ENCODE results near the gene ADTRP.

Gene ADTRP

GRCh38 chr6:11805259-11806053 is 26.9 kb upstream of the ADTRP start:
- Histone ChIP-seq H3K36me3 (ENCODE audit: low read length) (no peaks in the 10 kb centered on the region), H3K9ac (ENCODE audit: low read length) (no peak overlapping the region), H3K9me3 (ENCODE audit: insufficient read depth, low read length) (no peaks in the 10 kb centered on the region), H3K79me2 (ENCODE audit: insufficient read depth, low read length) (no peaks in the 10 kb centered on the region), H3K27ac (ENCODE audit: low read depth, low read length) (no peak overlapping the region), H3K4me3 (ENCODE audit: insufficient read depth, low read length, poor library complexity, severe bottlenecking) (no peak overlapping the region), H3F3A (ENCODE audit: insufficient read depth) (no peaks in the 10 kb centered on the region), H4K20me1 (ENCODE audit: low read depth, low read length) (no peaks in the 10 kb centered on the region), H3K9me2 (replicated peaks; ENCODE audit: insufficient read depth, low read length) (no peaks in the 10 kb centered on the region), H3K4me2 (ENCODE audit: low read depth, low read length, poor library complexity, severe bottlenecking) (no peak overlapping the region), H3K27me3 (ENCODE audit: low read length) (no peaks in the 10 kb centered on the region), H2AFZ (ENCODE audit: low read depth, low read length, severe bottlenecking) (no peak overlapping the region)
- TF ChIP-seq EZH2phosphoT487 (conservative IDR thresholded peaks at IDR 0.05; ENCODE audit: low read length) (0 out of 2 replicates have a peak, but pooled peaks have one; percentile 31), CTCF (IDR thresholded peaks at IDR 0.05; ENCODE audit: insufficient read depth, low read length, poor library complexity, severe bottlenecking) (no peak)

GRCh38 chr6:11804701-11805100 is 26.1 kb upstream of the ADTRP start:
- no peaks in the 10 kb centered on the region for H3K79me2 ChIP-seq (ENCODE audit: insufficient read depth, low read length)
- no peaks in the 10 kb centered on the region for H3F3A ChIP-seq (ENCODE audit: insufficient read depth)
- no peaks in the 10 kb centered on the region for H3K36me3 ChIP-seq (ENCODE audit: low read length)
- no peaks in the 10 kb centered on the region for H3K9me2 ChIP-seq (replicated peaks; ENCODE audit: insufficient read depth, low read length)
- no peaks in the 10 kb centered on the region for H3K27me3 ChIP-seq (ENCODE audit: low read length)
- no peaks in the 10 kb centered on the region for H4K20me1 ChIP-seq (ENCODE audit: low read depth, low read length)
- H3K9me3 ChIP-seq (ENCODE audit: insufficient read depth, low read length) = no peaks in the 10 kb centered on the region
- no peak overlapping the region for H3K4me2 ChIP-seq (ENCODE audit: low read depth, low read length, poor library complexity, severe bottlenecking)
- no peak overlapping the region for H3K4me3 ChIP-seq (ENCODE audit: insufficient read depth, low read length, poor library complexity, severe bottlenecking)
- no peak overlapping the region for H2AFZ ChIP-seq (ENCODE audit: low read depth, low read length, severe bottlenecking)
- TF ChIP-seq CTCF (IDR thresholded peaks at IDR 0.05; ENCODE audit: insufficient read depth, low read length, poor library complexity, severe bottlenecking) = no peak
- TF ChIP-seq EZH2phosphoT487 (conservative IDR thresholded peaks at IDR 0.05; ENCODE audit: low read length) = no peak
- H3K27ac ChIP-seq (ENCODE audit: low read depth, low read length) = no peak overlapping the region
- no peak overlapping the region for H3K9ac ChIP-seq (ENCODE audit: low read length)

GRCh38 chr6:11804135-11804534 is 25.5 kb upstream of the ADTRP start:
- Histone ChIP-seq H3K9ac (ENCODE audit: low read length) (no peak overlapping the region), H2AFZ (ENCODE audit: low read depth, low read length, severe bottlenecking) (no peak overlapping the region), H3F3A (ENCODE audit: insufficient read depth) (no peaks in the 10 kb centered on the region), H3K4me3 (ENCODE audit: insufficient read depth, low read length, poor library complexity, severe bottlenecking) (no peak overlapping the region), H3K79me2 (ENCODE audit: insufficient read depth, low read length) (no peaks in the 10 kb centered on the region), H4K20me1 (ENCODE audit: low read depth, low read length) (no peaks in the 10 kb centered on the region), H3K27me3 (ENCODE audit: low read length) (no peaks in the 10 kb centered on the region), H3K9me3 (ENCODE audit: insufficient read depth, low read length) (no peaks in the 10 kb centered on the region), H3K27ac (ENCODE audit: low read depth, low read length) (no peak overlapping the region), H3K9me2 (replicated peaks; ENCODE audit: insufficient read depth, low read length) (no peaks in the 10 kb centered on the region), H3K36me3 (ENCODE audit: low read length) (no peaks in the 10 kb centered on the region), H3K4me2 (ENCODE audit: low read depth, low read length, poor library complexity, severe bottlenecking) (no peak overlapping the region)
- no peak for TF ChIP-seq CTCF (IDR thresholded peaks at IDR 0.05; ENCODE audit: insufficient read depth, low read length, poor library complexity, severe bottlenecking)
- no peak for TF ChIP-seq EZH2phosphoT487 (conservative IDR thresholded peaks at IDR 0.05; ENCODE audit: low read length)
